Left lung (tissue), 10 donors: ENCODE data around the gene ALG13. TPM values are rescaled to one million over a fixed set of nuclear protein-coding genes. Genes with fewer than 3 reads are reported as not detected.
"Not testable (repeated sequence)": the region's sequence is repeated elsewhere in the genome, so short reads cannot be mapped to it uniquely, and the experiment has no call there.

Experiments used
- ATAC-seq: fragments of 200-7000 bp; cut with Tn5 transposase; one replicate; pipeline ENCODE4 v1.9.1; 2020; ENCODE audit warnings: moderate library complexity
- DNase-seq, 4 donors: peaks; one replicate each; pipeline ENCODE4 v3.0.0-alpha.2; 2013 to 2020
- H3K27ac ChIP-seq, 2 donors: fragments of 200-600 bp; sonication (generic) in 1 of 2; one replicate each; pipeline versions ENCODE4 v1.5.0 to v1.8.0; 2020 to 2021
- H3K27me3 ChIP-seq, 2 donors: fragments of 200-600 bp; sonication (generic) in 1 of 2; one replicate each; pipeline versions ENCODE4 v1.5.0 to v1.8.0; 2020 to 2021
- H3K36me3 ChIP-seq, 2 donors: fragments of 200-600 bp; sonication (generic) in 1 of 2; one replicate each; pipeline versions ENCODE4 v1.5.0 to v1.8.0; 2020 to 2021
- H3K4me1 ChIP-seq, 2 donors: fragments of 200-600 bp; one replicate each; pipeline ENCODE4 v1.8.0; 2021
- H3K4me3 ChIP-seq, 2 donors: fragments of 200-600 bp; sonication (generic) in 1 of 2; one replicate each; pipeline versions ENCODE4 v1.5.0 to v1.8.0; 2020 to 2021; ENCODE audit warnings: mild to moderate bottlenecking in 1 of 2
- H3K9me3 ChIP-seq, 2 donors: fragments of 200-600 bp; sonication (generic) in 1 of 2; one replicate each; pipeline versions ENCODE4 v1.5.0 to v1.8.0; 2020 to 2021
- CTCF ChIP-seq, 2 donors: fragments of 200-600 bp; sonication (generic) in 1 of 2; IDR thresholded peaks; one replicate each; pipeline versions ENCODE4 v1.5.0 to v1.8.0; 2021; ENCODE audit warnings: antibody characterized with exemption in 2 of 2
- intact Hi-C, 2 donors: fragments of 100-400 bp; cut with DNase I; formaldehyde crosslinking; loops; one replicate each; pipeline versions ENCODE4 v1.11.2 to v1.14.2; 2022
- polyA plus RNA-seq, 6 donors: library from polyadenylated mRNA; unstranded; fragments of 120-200 nt; gene quantifications; one replicate each; pipeline ENCODE4 v1.2.1, GENCODE V29; 2013; ENCODE audit not compliant: insufficient read length in 6 of 6
- total RNA-seq, 2 donors: library from RNA; stranded (reverse); fragmentation: NEBNext Ultra II Directional; extraction: Animal tissue kit (Norgen Biotek cat#: 25700); gene quantifications; one replicate each; pipeline ENCODE4 v1.2.1, GENCODE V29; 2021
- donor health status: DM: no; HTN: yes; CAD: no.
- donor health status: DM: no; HTN: no; CAD: no.

The ALG13 gene
- total and polyA plus RNA-seq, 8 donors: 42.4 to 69.6 (median 60.6) TPM

DNA sequence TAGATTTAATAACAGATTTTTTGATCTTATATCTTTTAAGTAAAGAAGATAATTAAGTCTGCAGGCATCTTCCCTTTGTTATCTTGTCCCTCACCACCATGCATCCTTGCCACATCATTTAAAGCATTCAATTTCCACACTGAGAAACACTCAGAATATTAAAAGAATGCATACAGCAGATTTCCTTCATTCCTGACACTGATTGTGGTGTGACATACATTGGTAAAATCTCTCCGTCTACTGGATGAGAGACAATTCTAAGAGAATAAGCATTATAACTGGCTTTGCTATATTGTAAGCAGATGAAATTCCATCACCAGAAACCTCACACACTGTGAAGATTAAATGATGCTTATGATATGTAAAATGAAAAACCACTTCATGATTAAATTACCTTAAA, 97.6 kb downstream of the ALG13 start:
- Histone ChIP-seq H3K4me3 (no peak overlapping the region), H3K27ac (no peak overlapping the region), H3K36me3 (no peaks in the 10 kb centered on the region), H3K9me3 (no peaks in the 10 kb centered on the region), H3K4me1 (no peaks in the 10 kb centered on the region), H3K27me3 (no peaks in the 10 kb centered on the region)
- intact Hi-C loops: no loop called here
- no peak for ATAC-seq
- no peak for TF ChIP-seq CTCF (IDR thresholded peaks at IDR 0.05)
- DNase-seq: no peak

DNA sequence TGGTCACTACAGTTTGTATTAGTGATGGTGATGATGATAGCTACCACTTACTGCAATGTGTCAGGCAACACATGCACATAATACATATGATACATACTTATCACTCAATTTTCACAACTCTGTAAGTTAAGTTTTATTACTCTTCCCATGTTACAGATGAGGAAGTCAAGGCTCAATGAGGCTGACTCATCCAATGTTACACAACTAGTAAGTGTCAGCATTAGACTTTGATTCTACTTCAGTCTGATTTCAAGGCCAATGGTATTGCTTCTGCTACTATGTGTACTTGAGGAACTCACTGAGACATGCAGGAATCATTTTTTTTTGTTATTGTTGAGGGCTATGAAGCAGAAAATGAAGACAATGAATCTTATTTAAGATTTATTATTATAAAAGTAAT, 98.6 kb downstream of the ALG13 start:
- Histone ChIP-seq H3K27me3 (no peaks in the 10 kb centered on the region), H3K27ac (no peak overlapping the region), H3K4me1 (no peaks in the 10 kb centered on the region), H3K36me3 (no peaks in the 10 kb centered on the region), H3K4me3 (no peak overlapping the region), H3K9me3 (peaks cover 0 to 3% of the 10 kb centered on the region in 2 donors)
- no peak for TF ChIP-seq CTCF (IDR thresholded peaks at IDR 0.05)
- ATAC-seq (no peak), DNase-seq (no peak)
- intact Hi-C loops: no loop called here

DNA sequence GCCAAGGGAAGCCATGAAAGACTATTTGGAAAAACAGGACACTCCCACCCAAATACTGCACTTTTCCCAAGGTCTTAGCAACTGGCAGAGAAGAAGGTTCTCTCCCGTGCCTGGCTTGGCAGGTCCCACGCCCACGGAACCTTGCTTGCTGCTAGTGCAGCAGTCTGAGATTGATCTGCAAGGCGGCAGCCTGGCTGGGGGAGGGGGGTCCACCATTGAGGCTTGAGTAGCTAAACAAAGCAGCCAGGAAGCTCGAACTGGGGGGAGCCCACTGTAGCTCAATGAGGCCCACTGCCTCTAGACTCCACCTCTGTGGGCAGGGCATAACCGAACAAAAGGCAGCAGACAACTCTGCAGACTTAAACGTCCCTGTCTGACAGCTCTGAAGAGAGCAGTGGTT, 103.7 kb downstream of the ALG13 start:
- no peak for TF ChIP-seq CTCF (IDR thresholded peaks at IDR 0.05)
- Histone ChIP-seq H3K9me3 (peaks cover 0 to 20% of the 10 kb centered on the region in 2 donors), H3K27ac (no peak overlapping the region), H3K36me3 (no peaks in the 10 kb centered on the region), H3K4me1 (no peaks in the 10 kb centered on the region), H3K27me3 (no peaks in the 10 kb centered on the region), H3K4me3 (no peak overlapping the region)
- intact Hi-C loops: no loop called here
- no peak for ATAC-seq
- DNase-seq: no peak

DNA sequence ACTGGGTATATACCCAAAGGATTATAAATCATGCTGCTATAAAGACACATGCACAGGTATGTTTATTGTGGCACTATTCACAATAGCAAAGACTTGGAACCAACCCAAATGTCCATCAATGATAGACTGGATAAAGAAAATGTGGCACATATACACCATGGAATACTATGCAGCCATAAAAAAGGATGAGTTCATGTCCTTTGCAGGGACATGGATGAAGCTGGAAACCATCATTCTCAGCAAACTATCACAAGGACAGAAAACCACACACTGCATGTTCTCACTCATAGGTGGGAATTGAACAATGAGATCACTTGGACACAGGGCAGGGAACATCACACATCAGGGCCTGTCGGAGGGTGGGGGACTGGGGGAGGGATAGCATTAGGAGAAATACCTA, 109.1 kb downstream of the ALG13 start:
- intact Hi-C loops: not testable (repeated sequence)

More for the DNA sequence above, 109.1 kb downstream of the ALG13 start:
- H3K27me3 ChIP-seq, H3K4me1 ChIP-seq, DNase-seq, ATAC-seq, H3K4me3 ChIP-seq, H3K36me3 ChIP-seq, H3K27ac ChIP-seq: not testable (repeated sequence)
- H3K9me3 ChIP-seq: peaks cover 0 to 28% of the 10 kb centered on the region in 2 donors

Other genes starting within 250 kb of the ALG13 start
- gene SERTM2, start 169.5 kb upstream of the ALG13 start, total RNA-seq: under 1 TPM; 0.05 to 0.50 TPM
- under 1 TPM in 3 of 6 donors, not detected in 3; 0.06 to 0.11 (median 0.06) TPM for gene SERTM2, start 169.5 kb upstream of the ALG13 start, polyA plus RNA-seq
- gene TRPC5OS, start 195.0 kb downstream of the ALG13 start, total RNA-seq: not detected
- gene TRPC5OS, start 195.0 kb downstream of the ALG13 start, polyA plus RNA-seq: not detected